Right renal cortex interstitium (tissue), 3 donors: ENCODE measurements around the gene C10orf67. TPM values are rescaled to one million over a fixed set of nuclear protein-coding genes. Genes with fewer than 3 reads are reported as not detected.
"Not testable (repeated sequence)": the region's sequence is repeated elsewhere in the genome, so short reads cannot be mapped to it uniquely, and the experiment has no call there.

Experiments
- DNase-seq, 3 donors: peaks; one replicate each; pipeline ENCODE4 v3.0.0-alpha.2; 2013; ENCODE audit warnings: low read depth in 3 of 3, low spot score in 2 of 3
- polyA plus RNA-seq, 3 donors: library from polyadenylated mRNA; unstranded; fragments of 120-200 nt; gene quantifications; one replicate each; pipeline ENCODE4 v1.2.1, GENCODE V29; 2013; ENCODE audit not compliant: insufficient read length in 3 of 3

Gene C10orf67
- polyA plus RNA-seq, 3 donors, result 1.9 to 2.4 (median 2.3) TPM

- DNase-seq, result no peak
Observed at GRCh38 chr10:23326544-23327307, 17.9 kb downstream of the C10orf67 start.

GRCh38 chr10:23325132-23325531, 19.5 kb downstream of the C10orf67 start:
- DNase-seq, result no peak

- no peak for DNase-seq
Observed at GRCh38 chr10:23324351-23324750, 20.2 kb downstream of the C10orf67 start.

GRCh38 chr10:23322082-23322481, 22.5 kb downstream of the C10orf67 start:
- DNase-seq, result no peak

- DNase-seq, result no peak
Observed at GRCh38 chr10:23319835-23320234, 24.8 kb downstream of the C10orf67 start.

- DNase-seq, result no peak
Observed at GRCh38 chr10:23318359-23318758, 26.2 kb downstream of the C10orf67 start.

GRCh38 chr10:23317416-23317815, 27.2 kb downstream of the C10orf67 start:
- DNase-seq, result no peak

- DNase-seq, result no peak
Observed at GRCh38 chr10:23316406-23316805, 28.2 kb downstream of the C10orf67 start.

GRCh38 chr10:23315966-23316365, 28.6 kb downstream of the C10orf67 start:
- DNase-seq, result no peak

- DNase-seq, result peak; percentile 57 to 71 (median 60)
Observed at GRCh38 chr10:23314835-23315239, 29.8 kb downstream of the C10orf67 start.

- no peak for DNase-seq
Observed at GRCh38 chr10:23311034-23311433, 33.6 kb downstream of the C10orf67 start.

GRCh38 chr10:23310404-23310803, 34.2 kb downstream of the C10orf67 start:
- peak in 2 of 3 donors; percentile 13 to 23 for DNase-seq

GRCh38 chr10:23299961-23300360, 44.6 kb downstream of the C10orf67 start:
- DNase-seq, result not testable (repeated sequence)

GRCh38 chr10:23294638-23295247, 49.9 kb downstream of the C10orf67 start:
- no peak for DNase-seq

GRCh38 chr10:23293973-23294590, 50.5 kb downstream of the C10orf67 start:
- DNase-seq, result no peak

- peak in 2 of 3 donors; percentile 21 to 38 for DNase-seq
Observed at GRCh38 chr10:23293145-23293724, 51.4 kb downstream of the C10orf67 start.

- no peak for DNase-seq
Observed at GRCh38 chr10:23291551-23292334, 52.9 kb downstream of the C10orf67 start.

GRCh38 chr10:23284674-23285335, 59.8 kb downstream of the C10orf67 start:
- DNase-seq, result no peak

GRCh38 chr10:23284155-23284554, 60.4 kb downstream of the C10orf67 start:
- no peak for DNase-seq

- no peak for DNase-seq
Observed at GRCh38 chr10:23283680-23284079, 60.9 kb downstream of the C10orf67 start.
